Naive thymus-derived CD8-positive, alpha-beta T cell (primary cell): ENCODE data around the gene ATAD2B. TPM values are rescaled to one million over a fixed set of nuclear protein-coding genes. Genes with fewer than 3 reads are reported as not detected.

Experiments
- ATAC-seq, 2 donors: fragments of 150-1000 bp; cut with Tn5 transposase in 1 of 2; sonication (Bioruptor Pico), chemical (Tn5 transposase) in 1 of 2; 1 replicate in 1 of 2; 2 replicates in 1 of 2; pipeline ENCODE4 v1.10.0; 2021; ENCODE audit warnings: mild to moderate bottlenecking in 2 of 2, moderate library complexity in 2 of 2
- POLR2A ChIA-PET: fragments of 350-600 bp; sonication (Branson Sonifier 250); formaldehyde crosslinking; loops from one replicate; lab custom pipeline; 2021; ENCODE audit warnings: antibody characterized with exemption; lab: Charles Lee
- DNase-seq, 10 donors: peaks; one replicate each; pipeline versions ENCODE4 v3.0.0 to v3.0.0-alpha.2; 2020 to 2022
- H3K27ac Mint-ChIP-seq, 10 donors: one replicate each; pipeline ENCODE4 v1.8.0; 2020 to 2022; ENCODE audit warnings: mild to moderate bottlenecking in 10 of 10, mixed read lengths in 10 of 10, moderate library complexity in 4 of 10, inconsistent platforms in 1 of 10
- H3K27me3 Mint-ChIP-seq, 5 donors: one replicate each; pipeline ENCODE4 v1.8.0; 2021 to 2022; ENCODE audit warnings: mixed read lengths in 5 of 5
- H3K36me3 Mint-ChIP-seq, 3 donors: one replicate each; pipeline ENCODE4 v1.8.0; 2020 to 2022; ENCODE audit warnings: mixed read lengths in 3 of 3, mild to moderate bottlenecking in 2 of 3, inconsistent platforms in 1 of 3
- H3K4me1 Mint-ChIP-seq, 4 donors: one replicate each; pipeline ENCODE4 v1.8.0; 2021 to 2022; ENCODE audit warnings: mixed read lengths in 4 of 4
- H3K4me3 Mint-ChIP-seq, 10 donors: one replicate each; pipeline ENCODE4 v1.8.0; 2020 to 2022; ENCODE audit warnings: mild to moderate bottlenecking in 10 of 10, mixed read lengths in 10 of 10, moderate library complexity in 6 of 10, inconsistent platforms in 1 of 10
- H3K9me3 Mint-ChIP-seq, 9 donors: one replicate each; pipeline ENCODE4 v1.8.0; 2020 to 2022; ENCODE audit warnings: mixed read lengths in 9 of 9, mild to moderate bottlenecking in 3 of 9, inconsistent platforms in 1 of 9, moderate library complexity in 1 of 9
- polyA plus RNA-seq, 3 donors: library from polyadenylated mRNA; unstranded; fragments of 300-500 nt; fragmentation: Illumina TruSeq; gene quantifications; one replicate each; pipeline ENCODE4 v1.2.3, GENCODE V29; 2021
- total RNA-seq, 8 experiments: library from RNA in 2 of 8; stranded (reverse) in 2 of 8; gene quantifications; one replicate each; pipeline ENCODE4 v1.2.3 and lab custom pipeline; 2021 to 2026

The ATAD2B gene
- total and polyA plus RNA-seq, 5 experiments from 2014 or later: 7.2 to 41.4 (median 11.4) TPM

DNA sequence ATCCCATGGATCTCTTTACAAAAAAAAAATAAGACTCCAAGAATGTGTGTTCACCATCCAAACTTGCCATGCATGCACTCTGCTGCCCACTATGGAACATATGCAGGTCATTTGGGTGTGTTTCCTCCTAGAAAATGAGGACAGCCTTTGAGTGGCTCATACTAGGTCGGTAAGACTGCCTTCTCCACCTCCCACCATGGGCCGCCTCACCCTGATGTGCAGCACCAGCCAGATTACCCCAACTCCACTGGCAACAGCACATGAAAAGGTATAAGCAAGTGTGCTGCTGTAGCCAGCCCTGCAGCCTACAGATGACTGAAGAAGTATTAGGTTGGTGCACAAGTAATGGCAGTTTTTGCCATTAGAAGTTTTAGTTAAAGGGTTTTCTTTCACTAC, 214.2 kb downstream of the ATAD2B start:
- no peak overlapping the region for H3K4me3 Mint-ChIP-seq
- peaks cover 5 to 45% (median 38%) of the 10 kb centered on the region in 3 donors for H3K36me3 Mint-ChIP-seq
- ATAC-seq: no peak
- H3K9me3 Mint-ChIP-seq: no peaks in the 10 kb centered on the region
- no peaks in the 10 kb centered on the region for H3K27me3 Mint-ChIP-seq
- H3K4me1 Mint-ChIP-seq: peaks cover 0 to 4% (median 0%) of the 10 kb centered on the region in 4 donors
- H3K27ac Mint-ChIP-seq: peak overlapping the region in 1 of 10 donors; percentile 62
- POLR2A ChIA-PET: no interaction called here
- DNase-seq: peak in 1 of 10 donors; percentile 13

DNA sequence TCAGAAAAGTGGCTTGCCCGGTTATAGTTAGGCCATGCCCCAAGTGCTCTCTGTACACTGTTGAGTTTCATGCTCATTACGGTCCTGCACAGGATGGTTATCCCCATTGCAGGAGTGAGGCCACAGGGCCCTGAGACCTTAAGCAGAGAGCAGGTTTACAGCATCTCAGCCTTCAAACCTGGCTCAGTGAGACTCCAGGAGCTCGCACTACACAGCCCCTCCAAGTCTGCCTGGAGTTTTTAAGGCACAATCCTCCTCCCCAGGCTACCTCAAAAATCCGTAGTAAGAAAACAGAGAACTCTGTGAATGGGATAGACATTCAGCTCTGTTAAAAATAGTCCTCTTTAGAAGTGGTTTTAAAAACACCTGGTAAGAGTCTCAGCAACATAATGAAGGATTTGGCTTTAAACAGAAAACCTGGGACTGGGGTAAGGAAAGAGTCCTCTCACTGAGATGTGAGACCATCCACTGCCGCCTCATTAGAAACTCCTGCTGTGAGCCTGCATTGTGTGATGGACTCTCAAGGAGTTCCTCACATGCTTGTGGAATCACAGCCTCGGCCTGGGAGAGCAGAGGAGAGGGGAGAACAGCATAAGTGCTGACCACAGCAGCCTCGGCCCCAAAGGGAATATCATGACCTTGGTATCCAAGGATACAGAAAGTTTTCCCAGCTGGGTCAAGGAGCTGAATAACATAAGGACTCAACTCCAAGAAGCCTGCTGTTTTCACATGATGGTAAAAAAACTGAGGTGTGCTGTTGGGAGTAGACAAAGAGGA, 214.8 kb downstream of the ATAD2B start:
- DNase-seq (peak in 1 of 10 donors; percentile 44), ATAC-seq (no peak)
- H3K27me3 Mint-ChIP-seq: no peaks in the 10 kb centered on the region
- no peak overlapping the region for H3K27ac Mint-ChIP-seq
- H3K4me1 Mint-ChIP-seq: peaks cover 0 to 2% (median 0%) of the 10 kb centered on the region in 4 donors
- no peak overlapping the region for H3K4me3 Mint-ChIP-seq
- no peaks in the 10 kb centered on the region for H3K9me3 Mint-ChIP-seq
- H3K36me3 Mint-ChIP-seq: peaks cover 5 to 46% (median 37%) of the 10 kb centered on the region in 3 donors
- POLR2A ChIA-PET: no interaction called here

DNA sequence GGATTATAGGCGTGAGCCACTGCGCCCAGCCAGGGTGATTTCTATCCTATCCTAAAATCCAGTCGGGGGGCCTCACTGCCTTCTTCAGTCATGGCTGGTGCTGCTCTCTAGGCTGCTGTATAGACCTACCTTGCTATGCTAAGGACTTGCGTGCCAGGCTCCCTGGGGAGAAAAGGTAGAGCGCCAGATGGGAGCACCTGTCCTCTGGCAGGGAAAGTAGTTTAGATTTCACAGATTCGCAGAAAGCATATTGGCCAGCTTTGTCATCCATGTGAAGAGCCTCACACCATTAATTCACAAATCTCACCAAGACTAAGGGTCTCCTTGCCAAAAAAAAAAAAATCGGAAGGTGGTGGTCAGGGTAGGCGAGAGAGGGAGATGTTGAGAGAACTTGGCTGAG, 217.6 kb downstream of the ATAD2B start:
- H3K4me1 Mint-ChIP-seq: peaks cover 0 to 3% (median 0%) of the 10 kb centered on the region in 4 donors
- H3K36me3 Mint-ChIP-seq: peaks cover 5 to 56% (median 47%) of the 10 kb centered on the region in 3 donors
- POLR2A ChIA-PET: no interaction called here
- H3K27ac Mint-ChIP-seq: no peak overlapping the region
- DNase-seq: no peak
- no peak overlapping the region for H3K4me3 Mint-ChIP-seq
- ATAC-seq: no peak
- no peaks in the 10 kb centered on the region for H3K27me3 Mint-ChIP-seq
- no peaks in the 10 kb centered on the region for H3K9me3 Mint-ChIP-seq

DNA sequence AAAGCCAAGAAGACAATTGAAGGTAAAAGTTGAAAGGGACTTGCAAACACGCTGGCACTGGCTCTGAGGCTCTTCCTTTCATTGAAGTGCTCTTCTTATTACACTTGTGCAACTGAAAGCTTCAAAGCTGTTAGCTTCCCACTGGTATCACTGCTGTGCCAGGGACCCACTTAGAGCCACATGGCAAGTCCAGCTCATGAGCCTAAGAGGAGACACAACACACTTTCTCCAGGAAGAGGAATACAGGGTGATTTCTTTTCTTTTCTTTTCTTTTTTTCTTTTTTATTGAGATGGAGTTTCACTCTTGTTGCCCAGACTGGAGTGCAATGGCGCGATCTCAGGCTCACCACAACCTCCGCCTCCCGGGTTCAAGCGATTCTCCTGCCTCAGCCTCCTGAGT, 218.2 kb downstream of the ATAD2B start:
- H3K4me3 Mint-ChIP-seq: no peak overlapping the region
- no peak for ATAC-seq
- H3K27ac Mint-ChIP-seq: no peak overlapping the region
- peaks cover 5 to 56% (median 47%) of the 10 kb centered on the region in 3 donors for H3K36me3 Mint-ChIP-seq
- peaks cover 0 to 3% (median 0%) of the 10 kb centered on the region in 4 donors for H3K4me1 Mint-ChIP-seq
- POLR2A ChIA-PET: no interaction called here
- no peaks in the 10 kb centered on the region for H3K9me3 Mint-ChIP-seq
- DNase-seq: no peak
- H3K27me3 Mint-ChIP-seq: no peaks in the 10 kb centered on the region

DNA sequence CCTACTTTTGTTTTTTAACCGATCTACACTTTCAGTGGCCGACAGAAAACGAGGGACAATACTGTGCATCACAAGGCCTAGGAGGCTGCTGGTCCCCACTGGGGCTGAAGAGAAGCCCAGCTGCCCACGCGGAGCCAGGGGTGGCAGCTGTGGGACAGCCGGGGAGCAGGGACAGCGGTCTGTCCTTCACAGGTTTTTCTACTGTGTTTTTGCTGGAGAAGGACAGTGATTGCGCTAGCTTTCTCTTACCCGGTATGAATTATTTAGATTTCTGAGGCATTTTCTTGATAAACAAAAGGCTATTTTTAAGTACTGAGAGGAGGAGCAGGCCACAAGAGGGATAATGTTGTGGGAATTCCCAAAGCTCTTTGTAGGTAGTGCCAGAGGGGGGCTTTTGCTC, 219.8 kb downstream of the ATAD2B start:
- H3K36me3 Mint-ChIP-seq: peaks cover 5 to 51% (median 38%) of the 10 kb centered on the region in 3 donors
- peak overlapping the region in 1 of 10 donors; percentile 18 for H3K27ac Mint-ChIP-seq
- no peak for ATAC-seq
- H3K4me3 Mint-ChIP-seq: no peak overlapping the region
- peaks cover 0 to 5% (median 0%) of the 10 kb centered on the region in 4 donors for H3K4me1 Mint-ChIP-seq
- no peaks in the 10 kb centered on the region for H3K27me3 Mint-ChIP-seq
- POLR2A ChIA-PET: interaction anchor here (0.6 kb wide), 1 partner anchor 1159 kb away, joined by 5 read pairs; no protein-coding TSS in a partner anchor
- DNase-seq: peak in 1 of 10 donors; percentile 21
- no peaks in the 10 kb centered on the region for H3K9me3 Mint-ChIP-seq

DNA sequence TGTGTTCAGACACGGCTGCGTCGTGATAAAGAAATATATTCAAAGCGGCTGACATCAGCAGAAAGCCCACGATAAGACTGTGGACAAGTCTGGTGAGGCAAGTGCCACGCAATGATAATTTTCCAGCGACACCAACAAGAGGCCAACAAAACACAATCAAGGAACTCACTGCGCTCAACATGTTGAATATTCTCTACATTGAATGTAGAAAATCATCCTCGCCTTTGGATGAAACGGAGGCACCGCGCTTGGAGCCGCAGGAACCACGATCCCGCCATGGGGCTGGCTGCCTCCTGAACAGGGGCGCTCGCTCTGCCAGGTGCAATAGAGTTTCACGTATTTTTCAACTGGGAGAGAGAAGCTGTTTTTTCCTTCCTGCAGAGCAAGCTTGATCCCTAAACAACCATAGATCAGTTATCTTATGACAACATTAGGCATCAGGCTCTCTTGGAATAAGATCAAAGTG, 220.3 kb downstream of the ATAD2B start:
- peaks cover 0 to 5% (median 0%) of the 10 kb centered on the region in 4 donors for H3K4me1 Mint-ChIP-seq
- H3K36me3 Mint-ChIP-seq: peaks cover 5 to 51% (median 38%) of the 10 kb centered on the region in 3 donors
- no peaks in the 10 kb centered on the region for H3K27me3 Mint-ChIP-seq
- POLR2A ChIA-PET: no interaction called here
- no peaks in the 10 kb centered on the region for H3K9me3 Mint-ChIP-seq
- H3K27ac Mint-ChIP-seq: no peak overlapping the region
- no peak overlapping the region for H3K4me3 Mint-ChIP-seq
- no peak for DNase-seq
- no peak for ATAC-seq

DNA sequence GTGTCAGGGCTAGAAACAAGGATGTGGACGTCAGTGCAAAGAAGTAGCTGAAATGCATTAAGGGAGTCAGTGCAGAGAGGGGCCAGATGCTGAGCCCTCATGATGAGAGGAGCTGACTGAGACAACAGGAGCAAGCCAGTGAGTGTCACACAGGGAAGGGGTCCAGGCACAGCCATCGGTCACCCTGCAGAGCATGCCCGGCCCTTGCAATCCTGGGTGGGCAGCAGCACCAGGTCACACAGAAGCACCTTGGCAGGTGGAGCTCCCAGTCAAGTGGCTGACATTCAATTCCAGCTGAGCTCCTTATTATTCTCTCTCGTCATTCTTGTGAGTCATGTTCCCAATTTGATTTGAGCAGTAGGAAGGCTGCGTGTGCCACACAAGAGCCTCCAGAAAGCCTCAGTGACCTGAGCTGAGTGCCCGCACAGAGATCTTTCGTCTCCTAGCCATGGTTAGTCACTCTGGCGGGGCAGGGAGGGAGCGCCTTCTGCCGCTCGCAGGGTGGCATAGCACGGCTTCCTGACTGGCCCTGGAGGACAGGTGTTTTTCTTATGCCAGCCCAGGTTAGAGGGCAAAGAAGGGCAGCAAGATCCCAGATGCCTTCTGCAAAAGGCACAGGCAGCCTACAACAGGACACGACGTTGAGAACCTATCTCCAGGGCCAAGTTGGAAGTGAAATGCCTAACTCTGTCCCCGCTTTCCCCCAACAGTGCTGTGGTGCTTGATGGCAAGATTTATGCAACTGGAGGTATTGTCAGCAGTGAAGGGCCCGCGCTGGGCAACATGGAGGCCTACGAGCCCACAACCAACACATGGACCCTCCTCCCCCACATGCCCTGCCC, 220.9 kb downstream of the ATAD2B start:
- no peak overlapping the region for H3K27ac Mint-ChIP-seq
- POLR2A ChIA-PET: interaction anchor here (0.6 kb wide), 1 partner anchor 8 kb away, joined by 4 read pairs; no protein-coding TSS in a partner anchor
- no peak for ATAC-seq
- no peaks in the 10 kb centered on the region for H3K9me3 Mint-ChIP-seq
- H3K4me3 Mint-ChIP-seq: no peak overlapping the region
- no peaks in the 10 kb centered on the region for H3K27me3 Mint-ChIP-seq
- DNase-seq: peak in 1 of 10 donors; percentile 42
- peaks cover 5 to 53% (median 38%) of the 10 kb centered on the region in 3 donors for H3K36me3 Mint-ChIP-seq
- H3K4me1 Mint-ChIP-seq: peaks cover 0 to 8% (median 0%) of the 10 kb centered on the region in 4 donors

DNA sequence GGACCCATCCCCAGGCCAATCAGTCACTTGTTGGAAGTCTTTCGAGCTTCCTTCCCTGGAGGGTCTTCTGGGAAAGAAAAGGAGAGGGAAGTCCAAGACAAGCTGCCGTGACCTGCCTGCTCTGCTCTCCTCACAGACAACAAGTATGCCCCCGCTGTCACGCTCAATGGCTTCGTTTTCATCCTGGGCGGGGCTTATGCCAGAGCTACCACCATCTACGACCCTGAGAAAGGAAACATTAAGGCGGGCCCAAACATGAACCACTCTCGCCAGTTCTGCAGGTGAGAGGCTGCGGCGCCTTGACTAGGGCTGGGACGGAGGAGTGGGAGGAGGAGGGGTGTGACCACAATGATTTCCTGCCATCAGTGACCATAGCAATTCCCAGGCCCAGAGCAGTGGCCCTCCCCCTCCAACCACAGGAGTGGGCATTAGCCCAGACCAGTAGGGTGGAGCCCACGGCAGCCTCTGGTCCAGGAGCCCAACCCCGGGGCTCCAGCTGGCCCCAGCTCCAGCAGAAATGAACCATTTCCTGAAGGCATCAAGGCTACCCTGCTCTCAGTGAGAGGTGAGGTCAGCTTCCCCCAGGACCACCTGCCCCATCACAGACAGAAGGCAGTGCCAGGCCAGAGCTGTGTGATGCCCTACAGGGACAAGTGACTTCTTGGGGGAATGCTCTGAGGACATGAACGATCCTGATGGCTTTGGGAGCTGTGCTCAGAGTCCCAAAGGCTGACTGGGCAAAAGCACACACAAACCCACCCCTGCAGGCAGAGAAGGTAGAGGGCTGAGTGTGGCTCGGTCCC, 223.1 kb downstream of the ATAD2B start:
- Mint-ChIP-seq H3K36me3 (peaks cover 0 to 43% (median 35%) of the 10 kb centered on the region in 3 donors), H3K27ac (no peak overlapping the region), H3K4me3 (no peak overlapping the region), H3K27me3 (no peaks in the 10 kb centered on the region), H3K4me1 (peaks cover 0 to 8% (median 0%) of the 10 kb centered on the region in 4 donors), H3K9me3 (no peaks in the 10 kb centered on the region)
- no peak for ATAC-seq
- POLR2A ChIA-PET: no interaction called here
- DNase-seq: peak in 1 of 10 donors; percentile 22

DNA sequence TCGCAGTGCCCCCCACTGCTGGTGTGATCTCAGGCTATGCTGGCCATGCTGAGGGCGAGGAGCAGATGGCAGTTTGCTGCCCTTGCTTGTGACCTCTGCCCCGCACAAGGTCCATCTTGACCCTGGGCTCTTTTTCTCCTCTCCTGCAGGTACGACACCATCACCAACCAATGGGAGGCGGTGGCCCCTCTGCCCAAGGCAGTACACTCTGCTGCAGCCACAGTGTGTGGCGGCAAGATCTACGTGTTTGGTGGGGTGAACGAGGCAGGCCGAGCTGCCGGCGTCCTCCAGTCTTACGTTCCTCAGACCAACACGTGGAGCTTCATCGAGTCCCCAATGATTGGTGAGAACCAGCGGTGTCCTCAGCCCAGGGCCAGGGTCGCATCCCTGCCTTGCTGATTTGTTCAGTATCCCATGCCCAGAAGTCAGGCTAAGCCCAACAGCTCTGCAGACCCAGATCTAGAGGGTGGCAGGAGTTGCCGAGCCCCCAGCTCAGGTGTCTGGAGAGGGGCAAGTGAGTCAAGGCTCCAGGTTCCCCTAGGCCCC, 223.8 kb downstream of the ATAD2B start:
- ATAC-seq (no peak), DNase-seq (peak in 1 of 10 donors; percentile 15)
- no peak overlapping the region for H3K27ac Mint-ChIP-seq
- H3K4me3 Mint-ChIP-seq: no peak overlapping the region
- no peaks in the 10 kb centered on the region for H3K9me3 Mint-ChIP-seq
- peaks cover 0 to 8% (median 0%) of the 10 kb centered on the region in 4 donors for H3K4me1 Mint-ChIP-seq
- POLR2A ChIA-PET: no interaction called here
- H3K27me3 Mint-ChIP-seq: no peaks in the 10 kb centered on the region
- peaks cover 0 to 38% (median 32%) of the 10 kb centered on the region in 3 donors for H3K36me3 Mint-ChIP-seq

DNA sequence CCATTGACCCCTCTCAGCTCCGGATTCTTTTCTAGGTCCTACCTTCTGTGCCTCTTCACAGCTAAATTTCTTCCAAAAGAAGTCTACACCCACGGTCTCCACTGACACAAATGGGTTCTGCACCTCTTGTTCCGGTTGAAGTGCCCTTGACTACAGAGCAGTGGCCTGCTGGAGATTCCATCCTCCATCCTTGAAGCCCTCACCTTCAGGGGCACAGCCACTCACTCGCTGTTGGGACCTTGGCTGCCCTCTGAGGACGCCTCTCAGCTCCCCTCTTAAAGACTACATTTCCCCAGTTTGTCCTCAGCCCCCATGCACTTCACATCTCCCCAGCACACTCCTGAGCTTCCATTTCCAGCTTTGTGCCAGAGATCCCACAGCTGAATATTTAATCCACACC, 226.3 kb downstream of the ATAD2B start:
- DNase-seq: no peak
- no peak overlapping the region for H3K27ac Mint-ChIP-seq
- no peak overlapping the region for H3K4me3 Mint-ChIP-seq
- H3K9me3 Mint-ChIP-seq: no peaks in the 10 kb centered on the region
- peaks cover 0 to 8% (median 0%) of the 10 kb centered on the region in 4 donors for H3K4me1 Mint-ChIP-seq
- peaks cover 0 to 18% (median 13%) of the 10 kb centered on the region in 3 donors for H3K36me3 Mint-ChIP-seq
- H3K27me3 Mint-ChIP-seq: no peaks in the 10 kb centered on the region
- no peak for ATAC-seq
- POLR2A ChIA-PET: no interaction called here

DNA sequence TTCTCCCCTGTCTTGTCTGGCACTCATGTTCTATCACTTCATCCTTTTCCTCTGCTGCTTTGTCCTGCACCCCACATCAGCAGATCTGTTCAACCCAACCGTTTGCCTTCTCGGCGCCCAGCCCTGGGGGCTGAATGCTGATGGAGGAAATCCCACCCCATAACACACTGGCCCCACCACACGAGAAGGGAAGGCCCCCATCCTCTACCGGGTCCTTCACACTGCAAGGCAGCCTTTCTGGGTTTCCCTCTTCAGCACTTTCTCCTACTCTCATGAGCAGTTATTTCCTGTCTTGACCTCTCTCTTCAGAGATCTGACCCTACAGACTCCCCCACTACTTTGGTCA, 227.4 kb downstream of the ATAD2B start:
- Mint-ChIP-seq H3K4me1 (peaks cover 0 to 7% (median 0%) of the 10 kb centered on the region in 4 donors), H3K27me3 (no peaks in the 10 kb centered on the region), H3K4me3 (no peak overlapping the region), H3K9me3 (no peaks in the 10 kb centered on the region), H3K36me3 (peaks cover 0 to 11% (median 10%) of the 10 kb centered on the region in 3 donors), H3K27ac (peak overlapping the region in 5 of 10 donors; percentile 10 to 83 (median 44))
- DNase-seq (no peak), ATAC-seq (no peak)
- POLR2A ChIA-PET: no interaction called here
